KMS-11 (cell line): ENCODE data around the gene C17orf114.

ENCODE experiments used
- H2AFZ ChIP-seq: fragments of 200-600 bp; sonication (generic); 2 replicates; pipeline ENCODE4 v1.6.1; 2016; ENCODE audit warnings: antibody characterized with exemption, mixed run types, low read depth
- H3K27ac ChIP-seq: fragments of 200-600 bp; sonication (generic); 2 replicates; pipeline ENCODE4 v1.6.1; 2016; ENCODE audit warnings: mild to moderate bottlenecking, mixed run types
- H3K27me3 ChIP-seq: fragments of 200-600 bp; sonication (generic); 2 replicates; pipeline ENCODE4 v1.6.1; 2017; ENCODE audit warnings: mild to moderate bottlenecking, low read depth, mixed run types, moderate library complexity; ENCODE audit not compliant: insufficient read depth
- H3K36me3 ChIP-seq: fragments of 200-600 bp; sonication (generic); 2 replicates; pipeline ENCODE4 v1.6.1; 2017; ENCODE audit warnings: mild to moderate bottlenecking, mixed run types; ENCODE audit not compliant: insufficient read depth
- H3K4me1 ChIP-seq: fragments of 200-600 bp; sonication (generic); 2 replicates; pipeline ENCODE4 v1.6.1; 2016; ENCODE audit warnings: mild to moderate bottlenecking, low read depth, mixed run types; ENCODE audit not compliant: poor library complexity, severe bottlenecking
- H3K4me2 ChIP-seq: fragments of 200-600 bp; sonication (generic); 2 replicates; pipeline ENCODE4 v1.7.0; 2016; ENCODE audit warnings: mild to moderate bottlenecking, mixed run types
- H3K4me3 ChIP-seq: fragments of 200-600 bp; sonication (generic); IDR thresholded peaks from 2 replicates; pipeline ENCODE4 v1.6.1; 2017; ENCODE audit warnings: low read depth, low read length, mixed read lengths; ENCODE audit not compliant: insufficient read depth
- H3K79me2 ChIP-seq: fragments of 200-600 bp; sonication (generic); 2 replicates; pipeline ENCODE4 v1.6.1; 2016; ENCODE audit warnings: low read depth, mixed run types; ENCODE audit not compliant: insufficient read depth
- H3K9ac ChIP-seq: fragments of 200-600 bp; sonication (generic); 2 replicates; pipeline ENCODE4 v1.6.1; 2016; ENCODE audit warnings: mild to moderate bottlenecking, mixed run types
- H4K20me1 ChIP-seq: fragments of 200-600 bp; sonication (generic); 2 replicates; pipeline ENCODE4 v1.6.1; 2016; ENCODE audit warnings: mild to moderate bottlenecking, mixed run types; ENCODE audit not compliant: insufficient read depth
- CTCF ChIP-seq: fragments of 200-600 bp; sonication (generic); conservative IDR thresholded peaks from 2 replicates; pipeline ENCODE4 v1.6.1; 2017; ENCODE audit warnings: low read depth, mild to moderate bottlenecking, antibody characterized with exemption, low read length, moderate library complexity, mixed read lengths

C17orf114 gene

DNA sequence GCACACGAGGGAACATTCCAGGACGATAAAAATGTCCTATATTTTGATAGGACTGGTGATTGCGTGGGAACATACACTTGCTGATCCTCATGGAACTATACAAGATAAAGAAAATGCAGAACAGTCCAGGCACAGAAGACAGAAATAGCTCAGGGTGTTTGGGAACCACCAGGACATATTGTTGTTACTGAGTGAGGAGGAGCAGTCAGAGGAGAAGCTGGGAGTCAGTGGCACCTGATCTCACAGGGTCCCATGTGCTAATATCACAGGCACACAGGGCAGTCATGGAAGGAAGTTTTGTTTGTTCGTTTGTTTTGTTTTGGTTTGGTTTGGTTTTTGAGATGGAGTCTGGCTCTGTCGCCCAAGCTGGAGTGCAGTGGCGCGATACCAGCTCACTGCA, 10.6 kb upstream of the C17orf114 start:
- Histone ChIP-seq H3K27ac (no peak overlapping the region), H4K20me1 (no peaks in the 10 kb centered on the region), H3K4me1 (no peaks in the 10 kb centered on the region), H3K4me2 (no peak overlapping the region), H3K9ac (no peak overlapping the region), H2AFZ (no peak overlapping the region), H3K27me3 (no peaks in the 10 kb centered on the region), H3K79me2 (no peaks in the 10 kb centered on the region), H3K36me3 (no peaks in the 10 kb centered on the region), H3K4me3 (no peak overlapping the region)
- no peak for TF ChIP-seq CTCF

GRCh38 chr17:4811471-4811870, 9.3 kb upstream of the C17orf114 start:
- H3K4me1 ChIP-seq, result no peaks in the 10 kb centered on the region
- no peak overlapping the region for H3K4me3 ChIP-seq
- no peaks in the 10 kb centered on the region for H3K27me3 ChIP-seq
- no peaks in the 10 kb centered on the region for H3K36me3 ChIP-seq
- H3K79me2 ChIP-seq, result no peaks in the 10 kb centered on the region
- TF ChIP-seq CTCF, result no peak
- no peak overlapping the region for H2AFZ ChIP-seq
- no peak overlapping the region for H3K9ac ChIP-seq
- H3K27ac ChIP-seq, result no peak overlapping the region
- H3K4me2 ChIP-seq, result no peak overlapping the region
- H4K20me1 ChIP-seq, result no peaks in the 10 kb centered on the region

GRCh38 chr17:4810696-4811290, 8.7 kb upstream of the C17orf114 start:
- peaks cover 3% of the 10 kb centered on the region for H3K4me1 ChIP-seq
- no peaks in the 10 kb centered on the region for H4K20me1 ChIP-seq
- H3K79me2 ChIP-seq, result no peaks in the 10 kb centered on the region
- no peak overlapping the region for H3K27ac ChIP-seq
- H3K9ac ChIP-seq, result no peak overlapping the region
- H3K4me2 ChIP-seq, result no peak overlapping the region
- H3K36me3 ChIP-seq, result no peaks in the 10 kb centered on the region
- no peak overlapping the region for H2AFZ ChIP-seq
- no peak for TF ChIP-seq CTCF
- no peak overlapping the region for H3K4me3 ChIP-seq
- no peaks in the 10 kb centered on the region for H3K27me3 ChIP-seq

- no peak overlapping the region for H3K9ac ChIP-seq
- H3K4me2 ChIP-seq, result no peak overlapping the region
- peaks cover 3% of the 10 kb centered on the region for H3K4me1 ChIP-seq
- H3K4me3 ChIP-seq, result no peak overlapping the region
- TF ChIP-seq CTCF, result no peak
- H2AFZ ChIP-seq, result no peak overlapping the region
- H3K79me2 ChIP-seq, result no peaks in the 10 kb centered on the region
- H3K27ac ChIP-seq, result no peak overlapping the region
- H3K27me3 ChIP-seq, result no peaks in the 10 kb centered on the region
- no peaks in the 10 kb centered on the region for H4K20me1 ChIP-seq
- H3K36me3 ChIP-seq, result no peaks in the 10 kb centered on the region
Measured at GRCh38 chr17:4808378-4808767, 6.2 kb upstream of the C17orf114 start.
